ENCODE data around the gene CLDN20.
"Not testable (repeated sequence)": the region's sequence is repeated elsewhere in the genome, so short reads cannot be mapped to it uniquely, and the experiment has no call there.

The CLDN20 gene

DNA sequence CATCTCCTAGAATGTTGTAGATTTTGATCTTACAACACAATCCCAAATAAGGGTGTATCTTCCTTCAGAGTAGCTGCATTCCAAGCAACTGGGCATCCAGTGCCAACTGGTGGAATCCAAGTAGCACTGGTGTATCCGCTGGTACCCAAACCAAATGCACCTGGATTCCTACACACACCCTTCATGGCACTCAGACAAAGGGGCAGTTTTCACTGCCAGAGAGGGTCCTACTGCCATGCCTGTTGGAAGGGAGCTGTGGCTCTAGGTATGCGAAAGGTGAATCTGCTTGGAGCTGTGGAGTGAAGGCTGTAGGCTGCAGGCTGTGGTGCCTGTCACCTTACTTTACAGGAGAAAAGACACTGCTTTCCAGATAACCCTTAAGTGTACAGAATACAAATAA is 17.0 kb upstream of the CLDN20 start:
- DNase-seq = no peak

DNA sequence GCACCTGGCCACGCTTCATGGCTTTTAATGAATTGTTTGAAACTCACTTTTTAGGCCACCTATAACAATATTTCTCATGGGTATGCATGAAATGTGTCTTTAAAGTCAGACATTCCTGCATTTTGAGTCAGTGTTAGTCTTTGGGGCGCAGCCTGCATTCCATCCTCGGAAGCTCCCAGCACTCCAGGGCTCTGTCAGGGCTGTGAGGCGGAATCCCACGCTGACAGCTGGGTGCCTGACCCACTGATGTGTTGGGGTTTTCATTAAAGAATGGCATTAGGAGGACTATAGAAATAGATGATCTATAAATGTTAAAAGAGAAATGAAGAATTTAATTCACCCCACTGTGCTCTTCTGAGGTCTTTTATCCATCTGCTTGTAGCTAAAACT is 16.2 kb upstream of the CLDN20 start:
- no peak for DNase-seq

DNA sequence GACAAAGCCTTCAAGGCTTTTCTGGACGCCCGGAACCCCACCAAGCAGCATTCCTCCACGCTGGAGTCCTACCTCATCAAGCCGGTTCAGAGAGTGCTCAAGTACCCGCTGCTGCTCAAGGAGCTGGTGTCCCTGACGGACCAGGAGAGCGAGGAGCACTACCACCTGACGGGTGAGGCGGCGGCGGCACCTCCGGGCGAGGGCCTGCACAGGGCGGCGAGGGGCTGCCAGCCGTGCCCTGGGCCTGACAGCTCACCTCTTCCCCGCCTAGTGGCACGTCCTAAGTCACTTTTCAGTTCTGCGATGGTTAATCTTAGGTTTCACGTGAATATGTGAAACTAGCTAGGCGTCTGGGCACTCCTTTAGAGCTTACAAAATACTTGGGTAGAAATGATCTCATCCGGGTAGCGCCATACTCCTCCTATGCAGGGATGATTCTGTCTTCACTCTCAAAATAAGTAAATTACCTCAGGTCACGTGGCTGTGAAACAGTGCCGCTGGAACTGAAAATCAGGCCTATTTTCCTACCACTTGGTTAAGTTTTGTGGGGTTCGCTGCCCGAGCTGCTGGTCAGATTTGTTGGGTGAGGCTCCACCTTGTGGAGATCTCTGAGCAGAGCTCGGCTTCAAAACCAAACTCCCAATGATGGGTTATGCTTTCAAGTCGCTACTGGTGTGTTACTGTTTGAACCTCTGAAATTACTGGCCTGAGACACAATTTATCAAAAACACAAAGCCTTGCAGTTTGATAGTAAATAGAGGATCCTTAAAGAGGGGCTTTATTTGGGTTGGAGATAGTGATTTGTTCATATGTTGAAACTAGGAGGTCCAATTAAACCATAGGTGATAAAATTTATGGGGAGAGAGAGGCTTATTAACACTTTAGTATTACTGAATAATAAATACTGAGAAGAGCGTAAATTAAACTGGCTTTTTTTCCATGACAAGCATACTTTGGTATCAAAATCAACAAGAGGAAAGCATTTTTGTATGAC is 15.5 kb upstream of the CLDN20 start:
- no peak for DNase-seq

DNA sequence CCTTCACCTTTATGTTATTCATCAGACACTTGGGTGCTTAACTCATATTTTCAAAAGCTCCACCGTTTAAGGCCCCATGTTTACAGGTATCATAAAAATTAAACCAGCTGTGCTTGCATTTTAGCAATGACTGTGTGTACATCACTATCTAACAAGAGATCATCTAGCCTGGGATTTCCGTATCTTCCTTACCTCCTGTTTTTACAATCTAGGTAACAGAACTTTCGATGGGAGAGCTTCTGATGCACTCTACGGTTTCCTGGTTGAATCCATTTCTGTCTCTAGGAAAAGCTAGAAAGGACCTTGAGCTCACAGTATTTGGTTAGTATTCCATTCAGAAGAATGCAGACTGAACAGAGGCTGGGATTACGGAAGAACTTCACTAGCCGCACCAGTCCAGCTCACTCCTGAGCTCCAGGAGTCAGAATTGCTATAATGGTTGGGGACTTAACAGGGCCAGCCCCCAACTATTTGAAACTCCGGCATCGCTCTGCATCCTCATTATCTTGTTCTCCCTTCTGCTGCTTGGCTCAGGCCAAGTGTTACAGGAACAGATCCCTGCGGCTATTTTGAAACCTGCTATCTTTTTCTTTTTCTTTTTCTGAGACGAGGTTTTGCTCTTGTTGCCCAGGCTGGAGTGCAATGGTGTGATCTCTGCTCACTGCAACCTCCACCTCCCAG is 13.0 kb upstream of the CLDN20 start:
- no peak for DNase-seq

DNA sequence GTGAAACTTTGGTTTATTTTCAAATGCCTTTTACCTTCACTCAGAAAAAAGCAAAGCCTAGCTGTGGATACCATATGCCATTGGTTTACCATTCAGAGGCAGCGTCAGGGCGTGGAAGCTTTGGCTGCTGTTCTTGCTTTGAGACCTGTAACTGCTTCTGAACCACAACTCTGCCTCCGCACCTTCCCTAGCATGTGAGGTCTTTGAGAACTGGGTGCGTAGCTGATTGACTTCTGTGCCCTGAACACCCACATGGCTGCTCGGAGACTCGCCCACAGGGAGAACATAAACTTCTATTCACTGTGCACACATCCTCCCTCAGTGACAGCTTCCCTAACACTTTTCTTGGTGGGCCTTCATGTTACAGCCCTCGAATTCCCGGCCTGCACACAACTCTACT is 11.2 kb upstream of the CLDN20 start:
- DNase-seq = no peak

DNA sequence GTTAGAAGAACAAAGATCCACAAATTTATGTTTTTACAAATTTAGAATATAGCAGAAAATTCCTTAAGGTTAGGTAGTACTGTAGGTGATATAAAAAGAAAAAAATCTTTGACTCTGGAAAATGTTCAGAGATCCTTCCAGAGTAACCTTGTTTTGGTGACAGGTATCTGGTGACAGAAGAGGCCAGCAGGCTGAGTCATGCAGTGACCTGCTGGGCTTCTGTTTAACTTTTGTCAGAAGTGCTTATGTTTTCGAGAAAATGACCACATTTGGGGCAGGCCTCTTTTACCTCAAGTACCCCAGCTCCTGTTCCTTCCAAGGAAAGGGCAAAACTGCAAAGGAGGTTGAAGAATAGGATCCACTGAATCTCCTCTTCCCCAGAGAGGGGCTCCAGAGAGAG is 10.5 kb upstream of the CLDN20 start:
- DNase-seq = no peak

DNA sequence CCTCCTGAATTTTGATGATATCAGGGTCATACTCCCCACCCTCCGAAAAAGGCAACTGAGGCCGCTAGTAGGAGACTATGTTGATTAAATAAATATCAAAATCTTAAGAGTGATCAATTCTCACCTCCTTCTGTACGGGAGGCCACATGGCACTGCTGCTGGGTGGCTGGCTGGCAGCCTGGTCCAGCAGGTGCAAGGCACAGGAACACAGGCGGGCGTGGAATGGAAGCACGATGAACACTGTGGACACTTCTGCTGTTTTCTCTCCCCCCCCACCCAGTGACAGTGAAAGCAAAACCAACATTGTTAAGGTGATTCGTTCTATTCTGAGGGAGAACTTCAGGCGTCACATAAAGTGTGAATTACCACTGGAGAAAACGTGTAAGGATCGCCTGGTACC is 9.7 kb upstream of the CLDN20 start:
- DNase-seq = no peak

DNA sequence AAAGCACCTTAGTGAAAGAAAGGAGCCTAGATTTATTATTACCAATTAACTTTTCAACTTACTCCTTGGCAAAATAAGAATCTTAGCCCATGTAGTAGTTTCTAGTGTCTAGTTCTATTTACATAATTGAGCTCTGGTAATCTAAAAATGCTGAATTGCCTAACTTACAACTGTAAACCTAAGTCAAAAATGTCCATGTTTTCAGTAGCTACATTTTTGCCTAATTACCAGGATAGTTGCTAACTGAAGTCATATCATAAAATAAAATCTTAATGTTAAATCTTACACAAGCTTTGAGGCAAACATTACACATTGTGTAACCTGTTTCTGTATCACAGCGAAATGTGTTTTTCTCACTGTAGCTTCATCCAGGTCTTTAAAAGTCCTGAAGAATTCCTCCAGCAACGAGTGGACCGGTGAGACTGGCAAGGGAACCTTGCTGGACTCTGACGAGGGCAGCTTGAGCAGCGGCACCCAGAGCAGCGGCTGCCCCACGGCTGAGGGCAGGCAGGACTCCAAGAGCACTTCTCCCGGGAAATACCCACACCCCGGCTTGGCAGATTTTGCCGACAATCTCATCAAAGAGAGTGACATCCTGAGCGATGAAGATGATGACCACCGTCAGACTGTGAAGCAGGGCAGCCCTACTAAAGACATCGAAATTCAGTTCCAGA is 7.6 kb upstream of the CLDN20 start:
- DNase-seq = no peak

DNA sequence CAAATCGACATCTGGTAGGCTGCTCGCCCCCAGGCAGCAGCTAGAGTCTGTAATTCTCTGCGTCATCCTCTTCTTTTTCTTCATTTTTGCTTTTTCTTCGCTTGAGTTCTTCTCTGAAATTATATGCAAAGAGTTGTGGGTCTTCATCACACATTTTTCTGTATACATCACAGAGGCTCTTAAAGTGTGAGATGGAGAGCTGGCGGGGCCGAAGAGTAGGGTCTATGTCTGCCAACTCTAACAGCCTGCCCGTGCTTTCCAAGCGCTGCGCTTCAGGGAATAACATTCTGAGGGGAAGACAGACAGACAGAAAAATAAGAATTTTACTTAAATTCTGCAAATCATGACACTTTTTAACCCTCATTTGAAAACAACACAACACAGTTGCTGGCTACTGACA is 6.0 kb upstream of the CLDN20 start:
- no peak for DNase-seq

DNA sequence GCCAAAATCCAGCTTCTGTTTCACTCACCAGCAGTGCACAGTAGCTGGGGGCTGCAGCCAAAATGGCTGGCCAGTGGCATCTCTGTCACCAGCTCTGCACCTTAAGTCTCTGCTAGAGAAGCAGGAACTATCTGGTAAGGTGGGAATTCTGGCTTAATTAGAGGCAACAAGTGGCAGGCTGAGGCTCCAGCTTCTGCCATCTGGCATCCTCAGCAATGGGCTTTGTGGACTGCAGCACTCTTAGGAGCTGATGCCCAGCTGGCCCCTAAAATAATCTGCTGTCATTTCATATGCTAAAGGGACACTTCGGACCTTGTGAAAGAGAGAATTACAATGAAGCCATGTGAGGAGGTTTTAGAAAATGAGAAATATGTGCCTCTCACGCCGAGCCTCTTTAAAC is 4.6 kb upstream of the CLDN20 start:
- DNase-seq = no peak

DNA sequence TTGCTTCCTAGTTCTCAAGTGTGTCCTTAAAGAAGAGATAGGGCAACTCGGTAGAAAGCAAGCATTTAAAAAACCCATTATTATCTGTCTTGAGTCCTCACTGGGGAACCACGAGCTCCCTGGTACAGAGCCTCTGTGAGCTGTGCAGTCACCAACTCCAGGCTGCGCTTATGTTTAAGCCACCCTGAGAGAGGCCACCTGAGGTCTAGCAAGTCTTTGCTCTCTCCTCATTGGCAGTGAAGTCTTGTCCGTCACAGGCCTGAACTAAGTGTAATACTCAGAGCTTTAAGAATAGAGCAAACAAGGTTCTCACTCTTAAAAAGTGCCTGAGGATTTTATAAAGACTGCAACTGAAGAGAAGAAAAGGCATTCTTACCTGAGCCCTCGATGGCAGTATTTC is 3.9 kb upstream of the CLDN20 start:
- no peak for DNase-seq

- DNase-seq = no peak
These were observed 3.1 kb upstream of the CLDN20 start for GRCh38 chr6:155260686-155261085.

GRCh38 chr6:155261111-155261900 is 2.5 kb upstream of the CLDN20 start:
- no peak for DNase-seq

DNA sequence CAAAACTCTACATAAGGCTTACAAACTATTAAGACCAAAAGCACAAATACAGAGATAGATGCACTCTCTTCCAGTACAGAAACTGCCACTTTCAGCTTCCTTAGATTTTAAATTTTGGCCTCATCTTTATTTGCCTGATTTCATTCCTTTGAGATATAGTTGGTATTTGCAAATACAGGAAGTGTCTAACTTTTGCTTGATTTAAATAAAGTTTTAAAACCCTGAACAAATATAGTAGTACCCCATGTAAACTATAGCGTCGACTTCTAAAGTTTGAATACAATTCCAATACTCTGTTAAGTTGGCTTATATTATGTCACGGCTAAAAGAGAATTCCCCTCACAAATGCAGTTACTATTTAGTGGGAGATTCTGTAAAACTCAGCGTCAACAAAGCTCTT is 1.2 kb upstream of the CLDN20 start:
- DNase-seq = no peak

DNA sequence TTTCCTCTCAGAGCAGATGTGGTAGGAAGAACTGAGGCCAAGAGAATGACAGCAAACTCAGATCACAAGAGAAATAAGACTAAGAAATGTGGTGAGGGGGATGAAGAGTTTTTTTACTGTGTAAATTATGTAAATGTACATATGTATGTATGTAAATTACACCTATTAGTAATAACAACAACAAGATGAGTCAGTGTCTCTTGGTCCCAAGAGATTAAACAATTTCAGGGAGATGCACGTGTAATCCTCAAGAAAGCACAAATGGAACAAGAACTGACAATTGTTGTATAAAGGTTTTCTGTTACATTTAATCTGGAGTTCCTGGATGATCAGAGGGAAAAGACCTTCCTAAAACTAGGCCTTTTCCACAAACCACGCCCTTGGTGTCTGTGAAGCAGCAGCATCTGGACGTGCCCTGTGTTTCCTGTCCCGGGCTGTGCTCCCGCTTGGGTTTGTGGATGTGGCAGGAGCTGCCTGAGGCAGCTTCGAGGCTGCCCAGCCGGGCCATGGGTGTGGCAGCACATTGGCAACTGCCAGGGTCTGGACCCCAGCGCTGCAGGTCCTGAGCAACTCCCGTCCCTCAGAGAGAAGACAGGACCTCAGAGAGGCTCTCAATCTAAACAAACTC is 994 bp downstream of the CLDN20 start:
- no peak for DNase-seq

DNA sequence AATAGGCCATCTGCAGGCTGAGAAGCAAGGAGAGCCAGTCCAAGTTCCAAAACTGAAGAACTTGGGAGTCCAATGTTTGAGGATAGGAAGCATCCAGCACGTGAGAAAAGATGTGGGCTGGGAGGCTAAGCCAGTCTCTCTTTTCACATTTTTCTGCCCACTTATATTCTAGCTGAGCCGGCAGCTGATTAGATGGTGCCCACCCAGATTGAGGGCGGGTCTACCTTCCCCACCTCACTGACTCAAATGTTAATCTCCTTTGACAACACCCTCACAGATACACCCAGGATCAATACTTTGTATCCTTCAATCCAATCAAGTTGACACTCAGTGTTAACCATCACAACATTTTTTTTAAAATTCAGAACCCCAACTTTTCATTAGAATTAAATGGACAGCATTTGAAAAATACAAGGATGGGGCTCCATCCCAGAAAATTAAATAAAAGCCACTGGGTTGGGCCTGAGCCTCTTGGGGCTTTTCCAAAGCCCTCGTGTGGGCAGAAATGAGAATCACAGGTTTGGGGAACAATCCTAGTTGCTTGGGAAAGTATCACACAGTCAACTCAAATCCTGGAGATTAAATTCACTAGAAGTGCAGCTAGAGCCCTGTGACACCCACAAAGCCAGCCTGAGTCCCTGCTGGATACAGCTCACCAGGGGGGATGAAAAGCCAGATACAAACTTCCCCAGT is 2.2 kb downstream of the CLDN20 start:
- no peak for DNase-seq

- no peak for DNase-seq
These were observed 3.6 kb downstream of the CLDN20 start for GRCh38 chr6:155267411-155267810.

DNA sequence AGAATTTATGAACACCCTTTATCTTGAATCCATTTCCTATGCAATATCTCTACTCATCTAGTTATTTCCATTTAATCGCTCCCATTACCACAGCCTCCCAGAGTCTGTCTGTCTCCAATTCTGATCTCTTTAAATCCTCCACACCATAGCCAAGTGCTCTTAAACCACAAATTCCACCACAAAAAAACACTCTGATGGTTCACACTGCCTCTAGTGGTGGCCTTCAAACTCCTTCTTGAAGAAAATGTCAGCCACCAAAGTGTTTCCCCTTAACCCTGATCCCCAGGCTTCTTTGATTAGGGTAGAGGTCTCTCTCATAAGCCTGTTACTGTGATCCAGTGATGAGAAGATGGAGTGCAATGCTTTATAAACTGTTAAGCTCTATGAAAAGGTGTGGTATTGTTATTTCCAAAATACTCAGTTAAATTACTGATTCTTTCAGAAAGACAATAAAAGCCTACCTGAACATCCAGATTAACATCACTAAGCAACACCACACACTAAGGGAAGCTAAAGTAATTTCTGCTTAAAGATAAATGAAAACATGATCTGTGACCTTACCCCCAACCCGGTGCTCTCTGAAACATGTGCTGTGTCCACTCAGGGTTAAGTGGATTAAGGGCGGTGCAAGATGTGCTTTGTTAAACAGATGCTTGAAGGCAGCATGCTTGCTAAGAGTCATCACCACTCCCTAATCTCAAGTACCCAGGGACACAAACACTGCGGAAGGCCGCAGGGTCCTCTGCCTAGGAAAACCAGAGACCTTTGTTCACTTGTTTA is 4.5 kb downstream of the CLDN20 start:
- DNase-seq = not testable (repeated sequence)

DNA sequence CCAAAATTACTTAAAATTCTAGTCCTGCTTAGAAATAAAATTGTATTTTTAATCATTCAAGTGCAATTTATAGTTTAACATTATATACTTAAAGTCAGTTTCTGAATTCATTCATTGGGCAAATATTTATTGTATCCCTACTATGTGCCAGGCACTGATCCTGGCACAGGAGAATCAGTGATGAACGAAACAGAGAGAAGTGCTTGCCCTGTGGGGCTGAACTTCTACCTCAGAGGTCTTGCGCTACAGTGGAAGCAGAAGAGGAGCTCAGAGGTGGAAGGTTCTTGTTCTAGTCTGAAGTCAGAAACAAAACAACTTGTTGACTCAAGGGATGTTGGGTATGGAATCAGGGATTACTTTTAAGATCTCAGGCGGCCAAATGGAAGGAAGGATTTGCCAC is 6.0 kb downstream of the CLDN20 start:
- DNase-seq = no peak

DNA sequence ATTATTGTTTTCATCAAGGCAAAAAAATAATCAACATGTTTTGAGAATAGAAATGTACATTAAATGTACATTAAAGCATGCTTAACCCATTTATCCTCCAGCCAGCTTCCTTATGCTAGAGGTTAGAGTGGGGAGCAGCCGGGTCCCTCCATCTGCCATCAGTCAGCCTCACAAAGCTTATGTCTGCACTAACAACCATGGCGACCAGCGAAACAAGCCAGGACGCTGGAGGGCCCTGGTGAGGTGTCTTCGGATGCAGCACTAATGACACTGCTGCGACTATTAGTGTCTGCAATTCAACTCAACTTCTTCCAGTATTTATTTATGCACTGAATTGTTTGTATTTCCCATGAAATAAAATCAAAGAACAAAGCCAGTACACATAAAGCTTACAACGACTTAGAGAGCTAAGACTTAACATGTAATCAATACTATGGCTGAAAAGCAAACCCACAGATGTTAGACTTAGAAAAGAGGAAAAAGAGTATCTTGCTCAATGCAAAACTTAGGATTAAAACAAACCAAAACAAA is 6.8 kb downstream of the CLDN20 start:
- DNase-seq = no peak

DNA sequence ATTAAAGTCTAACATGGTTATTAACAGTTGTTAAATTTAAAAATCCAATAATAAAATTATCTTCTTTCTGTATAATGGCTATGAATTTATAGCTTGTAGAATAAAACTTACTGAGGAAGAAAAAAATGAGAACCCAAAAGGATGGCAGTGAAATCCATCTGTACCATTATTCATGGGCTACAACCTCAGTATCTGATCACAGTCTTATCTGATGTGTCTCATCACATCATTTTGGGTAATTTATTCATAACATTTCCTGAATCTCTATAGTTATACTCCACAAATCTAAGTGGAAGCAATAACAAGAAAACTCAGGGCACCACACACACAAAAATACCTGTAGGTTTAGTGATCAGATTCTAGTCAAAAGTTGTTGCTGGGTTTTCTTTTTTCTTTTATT is 7.3 kb downstream of the CLDN20 start:
- DNase-seq = no peak

Data from NCI-H1048 (cell line).